ENCODE results near the gene ARHGEF17. TPM values are rescaled to one million over a fixed set of nuclear protein-coding genes. Genes with fewer than 3 reads are reported as not detected.

The ARHGEF17 gene
- total RNA-seq, 1 experiment from 2014 or later: 24.0 TPM

DNA sequence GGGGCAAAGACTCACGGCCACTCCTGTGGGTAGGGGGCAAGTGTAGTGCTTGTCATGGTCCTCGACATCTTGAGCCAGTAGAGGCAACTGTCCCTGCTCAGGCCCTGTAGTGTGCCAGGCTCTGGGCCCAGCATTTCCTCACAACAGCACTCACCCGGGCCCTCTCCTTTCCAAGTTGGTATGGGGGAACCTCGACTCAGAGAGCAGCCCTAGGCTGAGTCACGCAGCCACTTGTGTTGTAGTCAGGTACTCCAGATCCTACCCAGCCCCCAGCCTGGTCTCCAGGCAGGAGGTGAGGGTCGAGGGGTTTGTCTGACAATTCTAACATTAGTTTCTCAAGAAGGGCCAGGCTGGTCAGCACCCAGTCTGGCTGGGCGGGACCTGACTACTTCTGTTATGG lies 72.3 kb downstream of the ARHGEF17 start:
- POLR2A ChIA-PET (ENCODE audit: low non-redundant PET): no interaction called here
- Histone ChIP-seq H3K27me3 (replicated peaks; ENCODE audit: insufficient read depth, low read depth, low read length, poor library complexity) (no peaks in the 10 kb centered on the region), H3K9me3 (ENCODE audit: low read depth, low read length, poor library complexity, severe bottlenecking) (no peaks in the 10 kb centered on the region), H3K4me1 (ENCODE audit: insufficient read depth, low read length, poor library complexity, severe bottlenecking) (peaks cover 40% of the 10 kb centered on the region), H3K36me3 (ENCODE audit: insufficient read depth, low read length, poor library complexity, severe bottlenecking) (no peaks in the 10 kb centered on the region), H3K4me3 (ENCODE audit: low read depth, low read length, poor library complexity, severe bottlenecking) (no peak overlapping the region), H3K27ac (ENCODE audit: low read depth, low read length, poor library complexity, severe bottlenecking) (no peak overlapping the region)
- no TSS peak for BruUV-seq (replicated peaks)
- CTCF ChIA-PET: interaction anchor here (1.1 kb wide), 1 partner anchor 20 kb away, joined by 3 read pairs; no protein-coding TSS in a partner anchor
- no peak for DNase-seq (ENCODE audit: low spot score)
- intact Hi-C loops (cut with micrococcal nuclease; ENCODE audit: unreplicated experiment): no loop called here
- TF ChIP-seq EZH2 (IDR thresholded peaks at IDR 0.05; ENCODE audit: borderline replicate concordance, low read depth, low read length, poor library complexity, severe bottlenecking): no peak
- TF ChIP-seq, protein P1, sequence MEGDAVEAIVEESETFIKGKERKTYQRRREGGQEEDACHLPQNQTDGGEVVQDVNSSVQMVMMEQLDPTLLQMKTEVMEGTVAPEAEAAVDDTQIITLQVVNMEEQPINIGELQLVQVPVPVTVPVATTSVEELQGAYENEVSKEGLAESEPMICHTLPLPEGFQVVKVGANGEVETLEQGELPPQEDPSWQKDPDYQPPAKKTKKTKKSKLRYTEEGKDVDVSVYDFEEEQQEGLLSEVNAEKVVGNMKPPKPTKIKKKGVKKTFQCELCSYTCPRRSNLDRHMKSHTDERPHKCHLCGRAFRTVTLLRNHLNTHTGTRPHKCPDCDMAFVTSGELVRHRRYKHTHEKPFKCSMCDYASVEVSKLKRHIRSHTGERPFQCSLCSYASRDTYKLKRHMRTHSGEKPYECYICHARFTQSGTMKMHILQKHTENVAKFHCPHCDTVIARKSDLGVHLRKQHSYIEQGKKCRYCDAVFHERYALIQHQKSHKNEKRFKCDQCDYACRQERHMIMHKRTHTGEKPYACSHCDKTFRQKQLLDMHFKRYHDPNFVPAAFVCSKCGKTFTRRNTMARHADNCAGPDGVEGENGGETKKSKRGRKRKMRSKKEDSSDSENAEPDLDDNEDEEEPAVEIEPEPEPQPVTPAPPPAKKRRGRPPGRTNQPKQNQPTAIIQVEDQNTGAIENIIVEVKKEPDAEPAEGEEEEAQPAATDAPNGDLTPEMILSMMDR (conservative IDR thresholded peaks at IDR 0.05; ENCODE audit: low read depth, low read length): no peak

DNA sequence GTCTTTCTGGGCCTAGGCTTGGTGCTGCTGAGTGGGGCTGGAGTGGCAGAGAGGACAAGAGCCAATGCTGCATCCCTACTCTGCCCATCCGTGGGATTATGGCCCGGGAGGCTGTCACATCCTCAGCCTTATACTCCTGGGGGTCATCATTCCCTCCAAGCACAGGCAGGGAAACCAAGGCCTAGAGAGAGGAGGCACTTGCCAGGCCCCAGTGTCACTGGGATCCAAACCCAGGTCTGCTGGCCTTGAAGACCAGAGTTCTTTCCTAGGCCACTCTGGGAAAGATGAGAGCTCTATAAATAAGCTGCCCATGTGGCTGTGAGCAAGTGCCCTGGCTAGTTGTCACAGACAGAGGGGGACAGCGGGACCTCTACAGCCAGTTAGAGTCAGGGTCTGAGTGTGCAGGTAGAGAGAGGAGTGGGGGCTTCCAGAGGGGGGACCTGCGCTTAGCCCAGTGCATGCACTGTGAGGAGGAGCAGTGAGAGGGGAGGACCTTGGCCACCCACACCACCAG lies 72.9 kb downstream of the ARHGEF17 start:
- Histone ChIP-seq H3K4me3 (ENCODE audit: low read depth, low read length, poor library complexity, severe bottlenecking) (no peak overlapping the region), H3K27ac (ENCODE audit: low read depth, low read length, poor library complexity, severe bottlenecking) (peak overlapping the region; percentile 18), H3K4me1 (ENCODE audit: insufficient read depth, low read length, poor library complexity, severe bottlenecking) (peaks cover 42% of the 10 kb centered on the region), H3K27me3 (replicated peaks; ENCODE audit: insufficient read depth, low read depth, low read length, poor library complexity) (no peaks in the 10 kb centered on the region), H3K9me3 (ENCODE audit: low read depth, low read length, poor library complexity, severe bottlenecking) (no peaks in the 10 kb centered on the region), H3K36me3 (ENCODE audit: insufficient read depth, low read length, poor library complexity, severe bottlenecking) (no peaks in the 10 kb centered on the region)
- POLR2A ChIA-PET (ENCODE audit: low non-redundant PET): no interaction called here
- TF ChIP-seq, protein P1 (conservative IDR thresholded peaks at IDR 0.05; ENCODE audit: low read depth, low read length): no peak
- TF ChIP-seq EZH2 (IDR thresholded peaks at IDR 0.05; ENCODE audit: borderline replicate concordance, low read depth, low read length, poor library complexity, severe bottlenecking): no peak
- BruUV-seq (replicated peaks): no TSS peak
- intact Hi-C loops (cut with micrococcal nuclease; ENCODE audit: unreplicated experiment): no loop called here
- DNase-seq (ENCODE audit: low spot score): no peak
- CTCF ChIA-PET: no interaction called here

DNA sequence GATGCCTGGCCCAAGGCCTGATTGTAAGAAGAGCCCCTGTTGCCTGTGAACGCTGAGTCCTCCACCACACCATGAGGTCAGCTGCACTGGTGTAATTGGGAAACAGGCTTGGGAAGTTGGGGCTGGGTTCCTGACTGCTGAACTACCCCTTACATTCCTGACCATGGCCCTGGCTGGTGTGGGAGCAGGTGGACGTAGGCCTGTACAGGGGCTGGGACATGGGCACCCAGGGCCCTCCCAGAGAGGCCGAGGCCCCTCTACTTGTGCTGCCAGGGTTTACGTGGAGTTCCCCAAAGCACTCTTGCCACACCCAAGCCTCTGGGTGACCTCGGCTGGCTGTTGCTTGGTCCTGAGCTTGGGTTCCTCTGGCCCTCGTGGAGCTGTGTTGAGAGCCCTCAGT lies 73.5 kb downstream of the ARHGEF17 start:
- Histone ChIP-seq H3K27me3 (replicated peaks; ENCODE audit: insufficient read depth, low read depth, low read length, poor library complexity) (no peaks in the 10 kb centered on the region), H3K36me3 (ENCODE audit: insufficient read depth, low read length, poor library complexity, severe bottlenecking) (no peaks in the 10 kb centered on the region), H3K9me3 (ENCODE audit: low read depth, low read length, poor library complexity, severe bottlenecking) (no peaks in the 10 kb centered on the region), H3K4me1 (ENCODE audit: insufficient read depth, low read length, poor library complexity, severe bottlenecking) (peaks cover 48% of the 10 kb centered on the region), H3K27ac (ENCODE audit: low read depth, low read length, poor library complexity, severe bottlenecking) (peak overlapping the region; percentile 45), H3K4me3 (ENCODE audit: low read depth, low read length, poor library complexity, severe bottlenecking) (no peak overlapping the region)
- DNase-seq (ENCODE audit: low spot score): no peak
- CTCF ChIA-PET: no interaction called here
- no TSS peak for BruUV-seq (replicated peaks)
- TF ChIP-seq EZH2 (IDR thresholded peaks at IDR 0.05; ENCODE audit: borderline replicate concordance, low read depth, low read length, poor library complexity, severe bottlenecking): no peak
- TF ChIP-seq, protein P1 (conservative IDR thresholded peaks at IDR 0.05; ENCODE audit: low read depth, low read length): no peak
- POLR2A ChIA-PET (ENCODE audit: low non-redundant PET): no interaction called here
- intact Hi-C loops (cut with micrococcal nuclease; ENCODE audit: unreplicated experiment): no loop called here

All from A673 (cell line).